Measurements from ENCODE around the gene MAP4K4. TPM values are rescaled to one million over a fixed set of nuclear protein-coding genes. Genes with fewer than 3 reads are reported as not detected.

Gene MAP4K4
- total RNA-seq, 1 experiment from 2014 or later: 76.9 TPM

DNA sequence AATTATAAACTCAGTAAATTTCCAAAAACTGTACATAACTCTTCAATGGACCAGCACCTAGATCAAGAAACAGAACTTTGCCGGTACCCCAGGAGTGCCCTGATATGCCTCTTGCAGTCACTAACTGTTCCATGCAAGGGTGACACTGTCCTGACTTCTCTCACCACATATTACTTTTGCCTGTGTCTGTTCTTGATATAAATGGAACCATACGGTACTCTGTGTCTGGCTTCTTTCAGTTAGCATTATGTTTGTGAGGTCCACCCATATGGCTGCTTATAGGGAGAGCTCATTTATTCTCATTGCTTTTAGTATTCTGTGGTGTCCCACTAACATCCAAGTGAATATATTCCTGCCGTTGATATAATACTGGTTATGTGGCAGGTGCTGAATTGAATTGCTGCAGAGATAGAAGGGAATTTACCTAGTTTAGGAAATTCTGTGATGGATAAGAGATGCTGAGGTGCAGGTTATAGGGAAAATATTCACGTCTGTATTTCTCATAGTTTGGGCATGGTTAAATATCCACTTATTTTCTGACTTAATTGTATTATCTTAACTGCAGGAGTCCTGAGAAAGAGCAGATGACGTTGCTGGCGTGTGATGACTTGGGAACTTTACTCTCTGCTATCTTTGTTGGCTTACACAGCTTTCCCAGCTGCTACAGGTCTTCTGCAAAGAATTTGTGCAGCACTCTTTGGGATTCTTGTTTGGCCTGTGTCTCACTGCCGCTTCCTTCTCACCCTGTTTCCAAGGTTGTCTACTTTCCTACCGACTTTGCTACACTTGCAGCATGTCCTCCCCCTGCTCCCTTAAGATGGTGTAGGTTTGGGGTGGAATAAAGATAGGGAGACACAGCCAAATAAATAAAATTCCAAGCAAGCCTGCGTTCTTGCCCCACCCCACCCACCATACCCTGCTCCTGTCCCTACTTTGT is 107.9 kb downstream of the MAP4K4 start:
- no peaks in the 10 kb centered on the region for H3K9me3 ChIP-seq
- H3K36me3 ChIP-seq: no peaks in the 10 kb centered on the region
- no peaks in the 10 kb centered on the region for H3K27me3 ChIP-seq
- H3K4me3 ChIP-seq: no peak overlapping the region
- DNase-seq: no peak

DNA sequence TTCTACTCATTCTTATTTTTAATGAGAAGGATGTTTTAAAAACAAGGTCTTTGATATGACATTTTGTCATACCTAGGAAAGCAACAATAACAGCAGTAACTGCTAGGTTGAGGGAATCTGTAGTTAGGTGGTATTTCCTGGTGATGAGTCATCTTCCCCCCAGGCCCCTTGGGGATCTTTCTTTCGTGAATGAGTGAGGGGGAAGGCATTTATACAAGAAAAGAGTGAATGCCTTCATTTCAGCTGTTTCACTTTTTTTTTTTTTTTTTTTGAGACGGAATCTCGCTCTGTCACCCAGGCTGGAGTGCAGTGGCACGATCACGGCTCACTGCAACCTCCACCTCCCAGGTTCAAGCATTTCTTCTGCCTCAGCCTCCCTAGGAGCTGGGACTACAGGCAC is 108.6 kb downstream of the MAP4K4 start:
- Histone ChIP-seq H3K27me3 (no peaks in the 10 kb centered on the region), H3K36me3 (no peaks in the 10 kb centered on the region), H3K9me3 (no peaks in the 10 kb centered on the region), H3K4me3 (no peak overlapping the region)
- peak; percentile 29 for DNase-seq

DNA sequence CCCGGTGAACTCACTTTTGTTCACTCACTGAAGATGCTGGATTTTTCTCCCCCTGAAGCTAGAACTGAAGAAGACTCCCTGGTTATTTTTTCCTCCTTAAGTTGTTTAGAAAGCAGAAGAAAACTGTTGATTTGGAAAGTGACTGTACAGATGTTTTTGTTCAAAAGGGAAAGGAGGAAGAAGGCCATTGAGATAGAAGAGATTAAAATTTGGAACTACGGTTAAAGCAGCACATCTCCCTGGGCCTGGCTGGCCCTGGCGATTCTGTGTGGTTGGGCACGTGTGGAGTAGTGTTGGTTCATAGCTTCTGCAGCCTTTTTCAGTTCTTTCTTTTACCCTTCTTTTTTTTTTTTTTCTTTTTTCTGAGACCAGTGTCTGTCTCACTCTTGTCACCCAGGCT is 109.2 kb downstream of the MAP4K4 start:
- no peaks in the 10 kb centered on the region for H3K36me3 ChIP-seq
- DNase-seq: no peak
- H3K27me3 ChIP-seq: no peaks in the 10 kb centered on the region
- no peak overlapping the region for H3K4me3 ChIP-seq
- no peaks in the 10 kb centered on the region for H3K9me3 ChIP-seq

DNA sequence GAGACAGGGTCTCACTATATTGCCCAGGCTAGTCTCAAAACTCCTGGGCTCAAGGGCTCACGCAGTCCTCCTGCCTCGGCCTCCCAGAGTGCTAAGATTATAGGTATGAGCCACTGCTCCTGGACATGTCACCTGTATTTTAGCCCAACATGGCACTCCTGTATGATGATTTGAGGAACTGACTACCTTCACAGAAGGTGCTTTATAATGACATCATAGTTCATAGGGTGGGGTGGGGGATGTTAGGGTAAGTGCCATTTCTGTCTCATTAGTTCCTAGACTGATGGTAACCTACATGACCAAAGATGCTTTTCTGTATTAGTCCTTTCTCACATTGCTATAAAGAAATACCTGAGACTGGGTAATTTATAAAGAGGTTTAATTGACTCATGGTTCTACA is 109.7 kb downstream of the MAP4K4 start:
- Histone ChIP-seq H3K36me3 (no peaks in the 10 kb centered on the region), H3K9me3 (no peaks in the 10 kb centered on the region), H3K27me3 (no peaks in the 10 kb centered on the region), H3K4me3 (no peak overlapping the region)
- DNase-seq: no peak

DNA sequence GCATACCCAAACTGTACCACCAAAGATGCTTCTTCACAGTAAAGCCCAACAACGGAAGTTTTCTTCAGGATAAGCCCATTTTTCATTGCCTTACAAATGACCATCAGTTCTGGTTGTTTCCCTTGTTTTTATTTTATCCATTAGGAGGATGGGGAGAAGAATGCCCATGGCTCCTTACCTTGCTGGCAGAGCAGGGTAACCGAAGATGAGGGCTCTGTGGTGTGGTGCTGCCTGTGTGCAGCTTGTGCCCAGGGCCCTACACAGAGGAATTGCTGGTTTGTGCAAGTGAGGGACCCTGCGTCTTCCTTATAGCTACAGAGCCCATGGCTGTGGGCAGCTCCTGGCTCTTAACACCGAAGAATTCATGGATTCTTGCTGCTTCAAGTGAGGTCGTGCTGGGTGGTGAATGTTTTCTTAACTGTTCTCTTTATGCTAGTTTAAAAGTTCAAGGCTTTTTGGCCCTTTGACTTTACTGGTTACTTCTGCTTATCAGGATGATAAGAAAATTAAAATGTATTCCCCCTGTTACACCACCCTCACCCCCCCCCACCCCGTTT is 110.6 kb downstream of the MAP4K4 start:
- DNase-seq: no peak

DNA sequence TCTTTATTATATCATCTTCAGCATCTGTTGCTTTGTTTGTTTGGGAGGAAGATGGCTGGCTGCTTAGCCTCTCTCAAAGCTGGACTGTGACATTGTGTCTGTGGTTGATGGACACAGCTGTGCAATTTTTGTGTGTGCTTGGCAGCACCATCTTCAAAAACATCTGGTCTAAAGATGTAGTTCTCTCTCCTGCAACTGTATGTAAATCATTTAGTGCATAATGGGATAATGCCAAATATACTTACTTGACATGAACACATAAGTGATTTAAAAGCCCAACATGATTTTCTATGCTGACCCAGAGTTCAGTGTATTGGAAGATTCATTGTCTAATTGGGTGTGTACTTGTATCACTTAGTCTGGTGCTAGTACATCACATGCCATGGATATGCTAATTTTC is 112.2 kb downstream of the MAP4K4 start:
- Histone ChIP-seq H3K27me3 (no peaks in the 10 kb centered on the region), H3K36me3 (peaks cover 3% of the 10 kb centered on the region; the same call in 1 of the 2 replicates), H3K9me3 (no peaks in the 10 kb centered on the region), H3K4me3 (no peak overlapping the region)
- DNase-seq: no peak

More for the DNA sequence above, 110.6 kb downstream of the MAP4K4 start:
- no peaks in the 10 kb centered on the region for H3K9me3 ChIP-seq
- no peaks in the 10 kb centered on the region for H3K36me3 ChIP-seq
- no peak overlapping the region for H3K4me3 ChIP-seq
- no peaks in the 10 kb centered on the region for H3K27me3 ChIP-seq

DNA sequence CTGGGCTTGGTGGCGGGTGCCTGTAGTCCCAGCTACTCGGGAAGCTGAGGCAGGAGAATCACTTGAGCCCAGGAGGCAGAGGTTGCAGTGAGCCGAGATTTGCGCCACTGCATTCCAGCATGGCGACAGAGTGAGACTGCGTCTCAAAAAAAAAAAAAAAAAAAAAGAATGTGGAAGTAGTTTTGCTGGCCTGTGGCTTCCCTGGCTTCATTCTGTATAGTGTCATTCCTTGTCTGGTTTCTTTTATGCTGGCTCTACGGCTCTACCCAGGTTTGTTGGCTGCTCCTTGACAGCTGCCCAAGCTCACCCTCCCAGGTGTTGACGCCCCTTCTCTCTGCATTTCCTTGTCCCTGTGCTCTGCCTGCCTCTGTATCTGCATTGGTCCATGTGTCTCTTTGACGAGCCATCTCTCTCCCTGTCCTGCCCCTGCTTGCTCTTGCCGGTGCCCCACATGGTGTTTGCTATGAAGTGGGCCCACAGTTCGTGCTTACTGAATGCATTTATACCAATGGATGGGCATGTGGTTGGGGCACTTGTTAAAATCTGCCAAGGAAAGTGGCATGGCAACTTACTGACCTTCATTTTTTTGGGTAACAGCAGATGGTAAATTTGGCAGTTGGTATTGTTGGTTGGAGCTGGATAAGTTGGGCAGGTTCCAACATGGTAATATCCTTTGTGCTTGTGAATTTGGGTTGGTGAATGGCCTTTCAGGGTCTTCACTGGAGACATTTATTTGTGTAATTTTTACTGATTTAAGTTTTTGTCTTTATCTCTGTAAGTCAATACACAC is 113.9 kb downstream of the MAP4K4 start:
- peaks cover 3% of the 10 kb centered on the region; the same call in 1 of the 2 replicates for H3K36me3 ChIP-seq
- no peak for DNase-seq

DNA sequence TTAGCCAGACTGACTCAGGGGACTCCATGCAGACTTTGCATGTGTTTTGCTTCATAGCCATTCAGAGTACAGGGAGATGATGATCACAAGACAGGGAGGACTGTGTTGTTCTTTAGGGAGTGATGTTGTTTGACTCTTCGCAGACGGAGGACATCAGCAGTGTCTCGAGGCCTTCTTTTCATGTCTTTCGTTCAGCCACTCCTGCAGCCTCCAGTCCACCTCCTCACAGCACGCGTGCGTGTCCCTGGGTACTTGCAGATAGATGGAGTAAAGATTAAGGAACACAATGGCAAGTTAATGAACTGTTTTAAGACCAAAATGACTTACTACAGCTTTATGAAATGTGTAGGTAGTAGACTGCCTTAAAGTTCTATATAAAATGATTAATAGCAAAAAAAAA is 114.7 kb downstream of the MAP4K4 start:
- Histone ChIP-seq H3K27me3 (no peaks in the 10 kb centered on the region), H3K36me3 (peaks cover 3% of the 10 kb centered on the region; the same call in 1 of the 2 replicates), H3K4me3 (no peak overlapping the region), H3K9me3 (no peaks in the 10 kb centered on the region)
- no peak for DNase-seq

More for the DNA sequence above, 113.9 kb downstream of the MAP4K4 start:
- Histone ChIP-seq H3K27me3 (no peaks in the 10 kb centered on the region), H3K9me3 (no peaks in the 10 kb centered on the region), H3K4me3 (no peak overlapping the region)

DNA sequence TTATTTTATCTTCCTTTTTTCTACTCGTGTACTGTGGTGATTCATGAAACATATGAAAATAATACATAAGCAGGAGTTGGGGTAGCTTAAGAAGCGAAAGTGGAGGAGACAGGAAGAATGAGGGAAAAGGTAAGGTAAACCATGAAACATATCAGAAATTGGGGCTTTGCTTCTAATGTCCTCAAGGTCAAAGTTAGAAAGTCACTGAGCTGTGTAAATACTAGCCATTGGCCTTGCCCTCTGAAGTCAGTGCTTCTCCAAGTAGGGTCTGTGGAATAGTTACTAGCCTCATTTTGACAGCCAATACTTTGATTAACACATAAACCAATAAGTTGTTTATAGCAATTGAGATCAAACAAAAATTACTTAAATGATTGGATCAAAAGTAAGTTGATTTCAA is 117.2 kb downstream of the MAP4K4 start:
- Histone ChIP-seq H3K9me3 (no peaks in the 10 kb centered on the region), H3K27me3 (no peaks in the 10 kb centered on the region), H3K4me3 (no peak overlapping the region), H3K36me3 (peaks cover 3% of the 10 kb centered on the region; the same call in 1 of the 2 replicates)
- no peak for DNase-seq

DNA sequence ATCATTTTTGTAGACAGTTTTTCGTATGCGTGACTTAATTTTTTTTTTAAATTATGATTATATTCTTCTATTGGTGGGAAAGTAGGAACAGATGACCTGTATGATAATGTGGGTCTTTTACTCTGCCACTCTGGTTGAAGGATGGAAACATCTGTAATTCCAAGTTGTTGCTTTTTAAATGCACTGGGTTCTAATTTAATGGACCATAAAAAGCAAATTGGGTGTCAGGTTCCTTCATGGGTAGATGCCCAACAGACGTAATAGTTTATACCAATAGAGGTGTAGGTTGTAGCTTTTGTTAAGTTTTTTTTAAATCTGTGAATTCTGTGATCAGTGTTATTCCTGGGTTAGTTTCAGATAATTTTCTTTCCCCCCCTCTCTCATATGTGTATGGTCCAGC is 117.6 kb downstream of the MAP4K4 start:
- DNase-seq: no peak
- Histone ChIP-seq H3K4me3 (no peak overlapping the region), H3K36me3 (peaks cover 3% of the 10 kb centered on the region; the same call in 1 of the 2 replicates), H3K9me3 (no peaks in the 10 kb centered on the region), H3K27me3 (no peaks in the 10 kb centered on the region)

DNA sequence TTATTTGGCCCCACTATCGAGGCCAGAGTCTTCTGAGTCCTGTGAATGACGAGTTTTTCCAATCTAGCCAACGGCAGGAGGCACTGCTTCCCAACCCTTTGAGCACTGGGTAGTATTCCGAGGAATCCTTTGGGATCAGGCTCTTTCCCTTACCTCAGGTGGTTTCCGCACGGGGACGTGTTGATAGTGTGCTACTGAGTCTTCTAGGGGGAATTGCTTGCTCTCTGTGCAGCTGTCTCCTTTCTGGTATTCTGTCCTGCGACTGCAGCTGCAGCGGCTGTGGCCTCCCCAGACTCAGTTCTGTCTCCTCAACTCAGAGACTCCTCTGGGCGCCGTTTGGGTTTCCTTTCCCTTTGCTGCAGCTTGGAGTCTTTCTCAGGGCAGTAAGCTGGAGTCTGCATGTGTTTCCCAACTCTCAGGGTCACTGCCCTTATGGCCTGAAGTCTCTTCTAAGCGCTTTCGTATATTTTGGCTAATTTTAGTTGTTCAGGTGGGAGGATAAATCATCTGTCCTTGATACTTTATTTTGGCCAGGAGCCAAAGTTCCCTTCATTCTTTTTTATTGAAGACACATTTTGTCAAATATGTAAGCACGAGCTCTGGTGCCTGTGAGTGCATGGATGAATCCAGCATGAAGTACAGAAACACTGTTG is 118.4 kb downstream of the MAP4K4 start:
- DNase-seq: no peak
- H3K4me3 ChIP-seq: no peak overlapping the region
- no peaks in the 10 kb centered on the region for H3K27me3 ChIP-seq
- H3K9me3 ChIP-seq: no peaks in the 10 kb centered on the region
- peaks cover 3% of the 10 kb centered on the region; the same call in 1 of the 2 replicates for H3K36me3 ChIP-seq

DNA sequence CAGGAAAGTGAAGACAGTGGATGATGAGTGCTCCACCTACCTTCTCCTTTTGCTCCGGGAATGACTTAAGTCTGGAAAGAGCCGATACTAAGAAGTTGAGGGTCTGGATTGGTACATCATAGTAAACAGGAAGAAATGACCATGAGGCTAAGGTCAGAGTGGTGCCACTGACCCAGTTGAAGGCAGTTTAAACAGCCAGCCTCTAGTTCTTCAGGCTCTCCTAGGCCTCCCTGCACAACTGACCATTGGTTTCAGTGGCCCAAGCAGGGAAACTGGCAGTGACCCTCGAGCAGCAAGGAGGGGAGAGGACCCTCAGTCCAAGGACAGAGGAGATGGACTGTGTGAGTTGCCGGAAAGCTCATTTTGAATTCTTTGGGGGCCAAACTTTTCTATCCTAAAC is 119.1 kb downstream of the MAP4K4 start:
- no peak for DNase-seq
- Histone ChIP-seq H3K27me3 (no peaks in the 10 kb centered on the region), H3K9me3 (no peaks in the 10 kb centered on the region), H3K36me3 (peaks cover 3% of the 10 kb centered on the region; the same call in 1 of the 2 replicates), H3K4me3 (no peak overlapping the region)

DNA sequence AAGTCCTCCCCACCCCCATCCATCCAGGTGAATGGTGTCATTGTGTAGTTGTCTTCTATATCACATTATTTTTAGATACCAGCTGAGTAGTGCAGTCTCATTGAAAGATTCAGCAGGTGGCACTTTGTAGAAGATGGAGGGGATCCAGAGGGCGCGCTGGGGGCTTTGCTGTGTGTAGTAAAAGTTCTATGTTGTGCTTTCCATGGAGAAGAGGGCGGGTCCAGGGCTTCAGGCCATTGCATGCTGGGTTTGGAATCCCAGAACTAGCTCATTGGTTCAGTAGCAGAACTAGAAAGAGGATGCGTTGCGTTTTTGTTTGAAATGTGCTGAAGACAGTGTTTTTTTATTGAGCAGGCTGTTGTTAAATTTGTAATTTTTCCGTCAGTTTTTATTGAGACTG is 120.0 kb downstream of the MAP4K4 start:
- H3K9me3 ChIP-seq: no peaks in the 10 kb centered on the region
- DNase-seq: no peak
- no peaks in the 10 kb centered on the region for H3K27me3 ChIP-seq
- H3K4me3 ChIP-seq: no peak overlapping the region
- peaks cover 3% of the 10 kb centered on the region; the same call in 1 of the 2 replicates for H3K36me3 ChIP-seq

DNA sequence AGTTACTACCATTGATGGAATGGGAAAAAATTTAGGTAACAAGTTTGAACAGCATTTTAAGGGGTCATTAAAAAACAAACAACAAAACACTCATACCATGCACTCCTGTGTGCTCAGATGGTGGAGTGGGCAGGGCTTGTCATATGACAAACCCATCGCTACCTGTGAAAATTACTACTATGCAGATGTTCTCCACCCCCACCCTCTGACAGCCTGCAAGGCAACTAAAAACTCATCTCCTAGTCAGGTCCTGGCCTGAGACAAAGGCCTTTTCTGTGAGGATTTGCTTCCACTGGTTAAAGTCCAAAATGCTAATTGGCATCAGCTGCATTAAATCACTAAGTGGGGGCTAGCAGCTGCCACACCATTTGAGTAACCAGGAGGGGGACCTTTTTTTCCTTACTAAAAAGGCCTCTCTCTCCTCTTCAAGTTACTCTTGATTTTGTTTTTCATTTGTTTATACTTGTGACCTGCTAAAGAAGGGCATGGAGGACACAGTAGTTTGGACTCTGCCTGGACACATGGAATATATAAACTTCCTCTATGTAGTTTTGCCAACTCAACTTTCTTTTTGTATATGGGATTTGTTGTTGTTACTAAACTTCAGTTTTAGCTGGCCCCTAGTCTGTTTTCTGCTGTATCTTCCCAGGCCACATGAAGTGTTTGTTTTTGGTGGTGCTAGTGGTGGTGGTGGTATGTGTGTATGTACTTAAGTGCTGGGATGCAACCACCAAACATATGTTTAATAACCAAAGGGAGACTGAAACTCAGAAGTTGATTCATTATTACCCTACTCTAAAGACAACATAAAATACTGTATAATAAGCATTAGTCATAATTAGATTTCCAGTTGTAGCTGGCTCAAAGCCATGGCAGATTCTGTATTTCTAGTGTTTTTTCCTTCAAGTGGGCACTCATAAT is 121.3 kb downstream of the MAP4K4 start:
- H3K4me3 ChIP-seq: no peak overlapping the region
- peak; percentile 56 for DNase-seq
- H3K9me3 ChIP-seq: no peaks in the 10 kb centered on the region
- peaks cover 3% of the 10 kb centered on the region; the same call in 1 of the 2 replicates for H3K36me3 ChIP-seq
- H3K27me3 ChIP-seq: no peaks in the 10 kb centered on the region

DNA sequence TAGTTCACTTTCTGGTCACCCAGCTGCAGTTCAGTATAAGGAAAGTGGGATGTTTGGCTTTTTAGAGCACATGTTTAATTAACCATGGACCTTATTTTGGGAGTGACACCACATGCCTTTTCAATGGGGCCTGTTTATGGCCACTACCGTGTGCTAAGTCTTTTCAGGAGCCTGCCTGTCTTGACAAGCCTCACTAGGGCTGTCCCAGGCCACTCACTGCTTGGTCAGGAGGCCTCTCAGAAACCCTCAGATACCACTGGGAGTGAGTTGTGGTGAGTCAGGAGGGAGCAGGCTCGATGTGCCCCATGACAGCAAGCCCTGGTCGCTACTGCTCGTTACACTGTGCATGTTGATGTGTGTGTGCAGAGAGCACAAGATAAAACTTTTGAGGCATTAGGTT is 123.0 kb downstream of the MAP4K4 start:
- no peaks in the 10 kb centered on the region for H3K27me3 ChIP-seq
- H3K36me3 ChIP-seq: peaks cover 4% of the 10 kb centered on the region; the same call in 1 of the 2 replicates
- H3K9me3 ChIP-seq: no peaks in the 10 kb centered on the region
- DNase-seq: peak; percentile 46
- H3K4me3 ChIP-seq: no peak overlapping the region

Measured in MG63 (cell line).